LNCaP clone FGC (cell line): Measurements from ENCODE around the gene PSMD9.

Experiments
- DNase-seq: peaks from one replicate; pipeline ENCODE4 v3.0.0-alpha.2; 2011; ENCODE audit warnings: low read depth
- H3K4me3 ChIP-seq: 2 replicates; pipeline ENCODE4 v1.5.1; 2011; ENCODE audit warnings: mild to moderate bottlenecking, low read depth, low read length, control low read depth
- TF ChIP-seq, protein P1 (sequence below): IDR thresholded peaks from 2 replicates; pipeline ENCODE4 v1.5.1; 2012; ENCODE audit warnings: mild to moderate bottlenecking; ENCODE audit not compliant: control insufficient read depth, insufficient read depth; ENCODE audit errors: extremely low read depth

PSMD9 gene

GRCh38 chr12:121933522-121934308, 45.1 kb downstream of the PSMD9 start:
- no peak overlapping the region for H3K4me3 ChIP-seq
- no peak for DNase-seq
- TF ChIP-seq, protein P1, sequence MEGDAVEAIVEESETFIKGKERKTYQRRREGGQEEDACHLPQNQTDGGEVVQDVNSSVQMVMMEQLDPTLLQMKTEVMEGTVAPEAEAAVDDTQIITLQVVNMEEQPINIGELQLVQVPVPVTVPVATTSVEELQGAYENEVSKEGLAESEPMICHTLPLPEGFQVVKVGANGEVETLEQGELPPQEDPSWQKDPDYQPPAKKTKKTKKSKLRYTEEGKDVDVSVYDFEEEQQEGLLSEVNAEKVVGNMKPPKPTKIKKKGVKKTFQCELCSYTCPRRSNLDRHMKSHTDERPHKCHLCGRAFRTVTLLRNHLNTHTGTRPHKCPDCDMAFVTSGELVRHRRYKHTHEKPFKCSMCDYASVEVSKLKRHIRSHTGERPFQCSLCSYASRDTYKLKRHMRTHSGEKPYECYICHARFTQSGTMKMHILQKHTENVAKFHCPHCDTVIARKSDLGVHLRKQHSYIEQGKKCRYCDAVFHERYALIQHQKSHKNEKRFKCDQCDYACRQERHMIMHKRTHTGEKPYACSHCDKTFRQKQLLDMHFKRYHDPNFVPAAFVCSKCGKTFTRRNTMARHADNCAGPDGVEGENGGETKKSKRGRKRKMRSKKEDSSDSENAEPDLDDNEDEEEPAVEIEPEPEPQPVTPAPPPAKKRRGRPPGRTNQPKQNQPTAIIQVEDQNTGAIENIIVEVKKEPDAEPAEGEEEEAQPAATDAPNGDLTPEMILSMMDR = no peak

DNA sequence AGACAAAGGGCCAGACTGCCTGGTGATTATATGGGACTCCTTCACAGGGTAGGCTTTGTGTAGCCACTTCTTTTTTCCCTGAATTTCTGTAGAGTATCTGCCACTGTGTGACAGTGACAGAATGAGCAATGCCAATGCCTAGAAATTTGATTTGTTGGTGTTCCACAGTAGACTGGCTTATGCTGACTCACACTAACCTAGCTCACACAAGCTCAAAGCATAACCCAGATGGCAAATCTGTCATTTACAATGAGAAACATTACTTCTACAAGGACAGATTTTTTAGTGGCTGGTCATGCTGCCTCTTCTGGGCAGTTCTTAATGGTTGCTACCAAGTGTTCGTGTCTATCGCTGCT, 45.7 kb downstream of the PSMD9 start:
- TF ChIP-seq, protein P1 = no peak
- DNase-seq = no peak
- H3K4me3 ChIP-seq = no peak overlapping the region

GRCh38 chr12:121937654-121938053, 49.1 kb downstream of the PSMD9 start:
- TF ChIP-seq, protein P1 = no peak
- no peak for DNase-seq
- no peak overlapping the region for H3K4me3 ChIP-seq

- DNase-seq = no peak
- TF ChIP-seq, protein P1 = no peak
- H3K4me3 ChIP-seq = no peak overlapping the region
Measured at GRCh38 chr12:121939186-121939585, 50.6 kb downstream of the PSMD9 start.

- no peak for DNase-seq
- H3K4me3 ChIP-seq = no peak overlapping the region
- TF ChIP-seq, protein P1 = no peak
Measured at GRCh38 chr12:121939992-121940766, 51.6 kb downstream of the PSMD9 start.

GRCh38 chr12:121942145-121942718, 53.6 kb downstream of the PSMD9 start:
- no peak overlapping the region for H3K4me3 ChIP-seq
- DNase-seq = no peak
- TF ChIP-seq, protein P1 = no peak

DNA sequence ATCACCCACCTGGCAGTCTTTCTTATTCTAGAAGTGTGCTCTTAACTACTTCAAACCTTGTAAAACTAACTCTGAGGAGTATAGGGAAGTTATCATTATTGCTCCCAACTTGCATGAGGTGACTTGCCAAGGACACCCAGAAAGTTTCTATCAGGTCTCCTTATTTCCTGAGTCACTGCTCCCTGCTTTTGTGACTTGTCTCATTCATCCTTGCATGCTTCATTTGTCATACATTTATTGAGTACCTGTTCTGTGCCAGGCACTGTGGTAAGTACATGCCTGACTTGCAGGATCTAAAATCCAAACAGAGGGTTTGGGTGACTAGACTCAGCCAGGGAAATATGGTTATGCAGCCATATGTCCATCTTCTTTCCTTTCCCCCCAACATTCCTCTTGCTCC, 55.3 kb downstream of the PSMD9 start:
- TF ChIP-seq, protein P1 = no peak
- DNase-seq = no peak

More for the DNA sequence above, 55.3 kb downstream of the PSMD9 start:
- H3K4me3 ChIP-seq = no peak overlapping the region
